ENCODE measurements around the gene SLC26A11.
"Not testable (repeated sequence)": the region's sequence is repeated elsewhere in the genome, so short reads cannot be mapped to it uniquely, and the experiment has no call there.

SLC26A11 gene

GRCh38 chr17:80198144-80198661 is 22.0 kb upstream of the SLC26A11 start:
- no peak for DNase-seq

- DNase-seq, result not testable (repeated sequence)
Measured at GRCh38 chr17:80199295-80199694, 20.9 kb upstream of the SLC26A11 start.

- no peak for DNase-seq
Measured at GRCh38 chr17:80201446-80201845, 18.8 kb upstream of the SLC26A11 start.

GRCh38 chr17:80202197-80202596 is 18.0 kb upstream of the SLC26A11 start:
- no peak for DNase-seq

GRCh38 chr17:80203471-80203963 is 16.7 kb upstream of the SLC26A11 start:
- DNase-seq, result no peak

- no peak for DNase-seq
Measured at GRCh38 chr17:80204626-80205468, 15.4 kb upstream of the SLC26A11 start.

GRCh38 chr17:80205811-80206210 is 14.4 kb upstream of the SLC26A11 start:
- no peak for DNase-seq

- no peak for DNase-seq
Measured at GRCh38 chr17:80208050-80208449, 12.2 kb upstream of the SLC26A11 start.

GRCh38 chr17:80209765-80210164 is 10.5 kb upstream of the SLC26A11 start:
- no peak for DNase-seq

- DNase-seq, result no peak
Measured at GRCh38 chr17:80210348-80211108, 9.7 kb upstream of the SLC26A11 start.

GRCh38 chr17:80212109-80212508 is 8.1 kb upstream of the SLC26A11 start:
- no peak for DNase-seq

GRCh38 chr17:80212511-80212910 is 7.7 kb upstream of the SLC26A11 start:
- DNase-seq, result no peak

- no peak for DNase-seq
Measured at GRCh38 chr17:80212962-80213642, 7.1 kb upstream of the SLC26A11 start.

- no peak for DNase-seq
Measured at GRCh38 chr17:80213643-80213975, 6.6 kb upstream of the SLC26A11 start.

- DNase-seq, result no peak
Measured at GRCh38 chr17:80214012-80214877, 6.0 kb upstream of the SLC26A11 start.

- no peak for DNase-seq
Measured at GRCh38 chr17:80214878-80215210, 5.4 kb upstream of the SLC26A11 start.

GRCh38 chr17:80216473-80217456 is 3.5 kb upstream of the SLC26A11 start:
- no peak for DNase-seq

- DNase-seq, result no peak
Measured at GRCh38 chr17:80217703-80218362, 2.4 kb upstream of the SLC26A11 start.

GRCh38 chr17:80218391-80218790 is 1.8 kb upstream of the SLC26A11 start:
- DNase-seq, result no peak

- peak; percentile 93 for DNase-seq
Measured at GRCh38 chr17:80219013-80219762, 1.0 kb upstream of the SLC26A11 start.
